Gastroesophageal sphincter (tissue), 3 donors: Measurements from ENCODE around the gene KLHL15.

Source experiments
- EP300 ChIP-seq: sonication (generic); formaldehyde crosslinking; IDR thresholded peaks from one replicate; pipeline ENCODE4 v1.6.1; 2017; ENCODE audit warnings: antibody characterized with exemption, mild to moderate bottlenecking
- POLR2A ChIP-seq, 2 donors: fragments of 450-650 bp; IDR thresholded peaks; one replicate each; pipeline ENCODE4 v1.6.1; 2017; ENCODE audit warnings: antibody characterized with exemption in 2 of 2, mild to moderate bottlenecking in 2 of 2, moderate library complexity in 1 of 2
- POLR2AphosphoS5 ChIP-seq: sonication (generic); formaldehyde crosslinking; IDR thresholded peaks from one replicate; pipeline ENCODE4 v1.6.1; 2017; ENCODE audit warnings: antibody characterized with exemption
- TF ChIP-seq, protein P1 (sequence below), 4 experiments: fragments of 200-600 bp in 2 of 4; fragments of 450-650 bp in 2 of 4; sonication (generic) in 1 of 4; IDR thresholded peaks; one replicate each; pipeline ENCODE4 v1.5.1; 2017 to 2019; ENCODE audit warnings: antibody characterized with exemption in 4 of 4, mild to moderate bottlenecking in 2 of 4, moderate library complexity in 2 of 4

DNA sequence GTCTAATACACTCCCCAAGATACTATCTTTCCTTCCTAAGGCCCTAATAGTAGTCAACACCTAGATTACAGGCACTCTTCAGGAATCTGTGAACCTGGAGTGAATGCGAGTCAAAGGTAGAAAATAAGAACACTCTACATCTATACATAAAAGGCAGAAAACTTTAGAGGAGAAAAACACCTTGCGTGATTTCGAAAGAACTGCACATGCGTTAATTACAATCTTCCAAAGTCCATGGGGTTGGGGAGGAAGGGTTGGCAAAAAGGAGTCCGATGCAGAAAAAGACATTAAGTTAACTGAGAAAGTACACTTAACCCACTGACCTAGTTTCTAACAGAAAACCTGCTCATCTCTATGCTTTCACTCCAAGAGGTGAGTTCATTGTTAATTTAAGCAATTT is 27.3 kb downstream of the KLHL15 start:
- TF ChIP-seq, protein P1, sequence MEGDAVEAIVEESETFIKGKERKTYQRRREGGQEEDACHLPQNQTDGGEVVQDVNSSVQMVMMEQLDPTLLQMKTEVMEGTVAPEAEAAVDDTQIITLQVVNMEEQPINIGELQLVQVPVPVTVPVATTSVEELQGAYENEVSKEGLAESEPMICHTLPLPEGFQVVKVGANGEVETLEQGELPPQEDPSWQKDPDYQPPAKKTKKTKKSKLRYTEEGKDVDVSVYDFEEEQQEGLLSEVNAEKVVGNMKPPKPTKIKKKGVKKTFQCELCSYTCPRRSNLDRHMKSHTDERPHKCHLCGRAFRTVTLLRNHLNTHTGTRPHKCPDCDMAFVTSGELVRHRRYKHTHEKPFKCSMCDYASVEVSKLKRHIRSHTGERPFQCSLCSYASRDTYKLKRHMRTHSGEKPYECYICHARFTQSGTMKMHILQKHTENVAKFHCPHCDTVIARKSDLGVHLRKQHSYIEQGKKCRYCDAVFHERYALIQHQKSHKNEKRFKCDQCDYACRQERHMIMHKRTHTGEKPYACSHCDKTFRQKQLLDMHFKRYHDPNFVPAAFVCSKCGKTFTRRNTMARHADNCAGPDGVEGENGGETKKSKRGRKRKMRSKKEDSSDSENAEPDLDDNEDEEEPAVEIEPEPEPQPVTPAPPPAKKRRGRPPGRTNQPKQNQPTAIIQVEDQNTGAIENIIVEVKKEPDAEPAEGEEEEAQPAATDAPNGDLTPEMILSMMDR (IDR thresholded peaks at IDR 0.05): no peak
- TF ChIP-seq POLR2AphosphoS5 (no peak), EP300 (no peak), POLR2A (IDR thresholded peaks at IDR 0.05) (no peak)
